Activated T-cell treated with anti-CD3 and anti-CD28 coated beads, Interleukin-2, amount 50 U/mL, for 4 hours (primary cell): ENCODE results near the gene CPXM1. TPM values are rescaled to one million over a fixed set of nuclear protein-coding genes. Genes with fewer than 3 reads are reported as not detected.
"Not testable (repeated sequence)": the region's sequence is repeated elsewhere in the genome, so short reads cannot be mapped to it uniquely, and the experiment has no call there.

Experiments used
- ATAC-seq, 2 donors: fragments of 200-7000 bp; cut with Tn5 transposase; one replicate each; pipeline ENCODE4 v1.10.0; 2021
- DNase-seq: peaks from one replicate; pipeline ENCODE4 v3.0.0-alpha.2; 2020
- H3K27me3 Mint-ChIP-seq: one replicate; pipeline ENCODE4 v1.8.0; 2021; ENCODE audit warnings: low read depth, mixed read lengths
- H3K36me3 Mint-ChIP-seq: one replicate; pipeline ENCODE4 v1.8.0; 2022; ENCODE audit warnings: mixed read lengths; ENCODE audit not compliant: insufficient read depth
- H3K4me1 Mint-ChIP-seq: one replicate; pipeline ENCODE4 v1.8.0; 2021; ENCODE audit warnings: low read depth, mixed read lengths
- H3K4me3 Mint-ChIP-seq: one replicate; pipeline ENCODE4 v1.8.0; 2021; ENCODE audit warnings: mild to moderate bottlenecking, moderate library complexity, mixed read lengths
- H3K9me3 Mint-ChIP-seq: one replicate; pipeline ENCODE4 v1.8.0; 2021; ENCODE audit warnings: mixed read lengths
- total RNA-seq, 3 donors: library from RNA; stranded (reverse); gene quantifications; one replicate each; pipeline ENCODE4 v1.2.1, GENCODE V29; 2021

Gene CPXM1
- total RNA-seq, 3 donors from 2014 or later, result 0.95 to 3.8 (median 0.98) TPM

DNA sequence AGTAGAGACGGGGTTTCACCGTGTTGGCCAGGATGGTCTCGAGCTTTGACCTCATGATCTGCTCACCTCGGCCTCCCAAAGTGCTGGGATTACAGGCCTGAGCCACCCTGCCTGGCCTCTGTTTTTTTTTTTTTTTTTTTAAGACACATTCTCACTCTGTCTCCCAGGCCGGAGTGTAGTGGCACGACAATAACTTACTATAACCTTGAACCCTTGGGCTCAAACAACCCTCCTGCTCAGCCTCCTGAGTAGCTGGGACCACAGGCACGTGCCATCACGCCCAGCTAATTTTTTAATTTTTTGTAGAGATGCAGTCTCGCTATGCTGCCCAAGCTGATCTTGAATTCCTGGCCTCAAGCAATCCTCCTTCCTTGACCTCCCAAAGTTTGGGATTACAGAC, 26.6 kb downstream of the CPXM1 start:
- Mint-ChIP-seq H3K9me3 (no peaks in the 10 kb centered on the region), H3K27me3 (peaks cover 13% of the 10 kb centered on the region), H3K36me3 (no peaks in the 10 kb centered on the region), H3K4me1 (peaks cover 4% of the 10 kb centered on the region), H3K4me3 (no peak overlapping the region)
- ATAC-seq (no peak), DNase-seq (no peak)

- no peaks in the 10 kb centered on the region for H3K9me3 Mint-ChIP-seq
- ATAC-seq (no peak), DNase-seq (no peak)
- peaks cover 4% of the 10 kb centered on the region for H3K4me1 Mint-ChIP-seq
- H3K4me3 Mint-ChIP-seq, result no peak overlapping the region
- no peaks in the 10 kb centered on the region for H3K36me3 Mint-ChIP-seq
- H3K27me3 Mint-ChIP-seq, result peaks cover 25% of the 10 kb centered on the region
Measured at GRCh38 chr20:2771631-2772080, 28.8 kb downstream of the CPXM1 start.

DNA sequence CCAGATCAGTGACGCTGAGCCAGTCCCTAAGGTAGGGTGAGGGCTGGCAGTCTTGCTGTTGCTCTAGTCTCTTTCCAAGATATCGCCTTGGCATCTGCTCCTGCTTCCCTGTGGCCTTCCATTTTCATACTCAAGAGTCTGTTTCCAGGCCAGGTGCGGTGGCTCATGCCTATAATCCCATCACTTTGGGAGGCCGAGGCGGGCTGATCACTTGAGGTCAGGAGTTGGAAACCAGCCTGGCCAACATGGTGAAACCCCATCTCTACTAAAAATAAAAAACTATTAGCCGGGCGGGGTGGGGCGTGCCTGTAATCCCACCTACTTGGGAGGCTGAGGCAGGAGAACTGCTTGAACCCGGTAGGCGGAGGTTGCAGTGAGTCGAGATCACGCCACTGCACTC, 30.3 kb downstream of the CPXM1 start:
- ATAC-seq, H3K4me3 Mint-ChIP-seq, H3K36me3 Mint-ChIP-seq, H3K9me3 Mint-ChIP-seq, H3K4me1 Mint-ChIP-seq, DNase-seq: not testable (repeated sequence)
- peaks cover 25% of the 10 kb centered on the region for H3K27me3 Mint-ChIP-seq

DNA sequence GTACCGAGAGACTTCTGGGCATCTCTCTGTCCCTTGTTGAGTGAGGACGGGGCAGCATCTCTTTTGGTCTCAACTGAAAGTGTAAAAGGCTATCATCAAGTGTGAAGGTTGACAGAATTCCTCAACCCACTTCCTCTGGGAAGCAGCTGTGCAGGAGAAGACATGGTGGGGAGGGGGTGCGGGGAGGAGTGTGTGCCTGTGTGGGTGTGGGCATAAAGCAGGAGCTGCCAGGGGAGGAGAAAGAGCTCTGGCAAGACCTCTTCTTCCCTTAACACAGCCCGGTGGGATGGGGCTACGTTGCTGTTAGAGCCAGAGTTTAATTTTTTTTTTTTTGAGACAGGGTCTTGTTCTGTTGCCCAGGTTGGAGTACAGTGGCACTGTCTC, 31.8 kb downstream of the CPXM1 start:
- ATAC-seq (no peak), DNase-seq (no peak)
- H3K9me3 Mint-ChIP-seq, result no peaks in the 10 kb centered on the region
- H3K27me3 Mint-ChIP-seq, result peaks cover 25% of the 10 kb centered on the region
- H3K36me3 Mint-ChIP-seq, result no peaks in the 10 kb centered on the region
- no peak overlapping the region for H3K4me3 Mint-ChIP-seq
- peaks cover 4% of the 10 kb centered on the region for H3K4me1 Mint-ChIP-seq

- DNase-seq, result no peak
- Mint-ChIP-seq H3K36me3 (no peaks in the 10 kb centered on the region), H3K27me3 (peaks cover 25% of the 10 kb centered on the region), H3K4me3 (no peak overlapping the region), H3K4me1 (peaks cover 4% of the 10 kb centered on the region), H3K9me3 (no peaks in the 10 kb centered on the region)
- no peak for ATAC-seq
Measured at GRCh38 chr20:2767768-2768631, 32.4 kb downstream of the CPXM1 start.

DNA sequence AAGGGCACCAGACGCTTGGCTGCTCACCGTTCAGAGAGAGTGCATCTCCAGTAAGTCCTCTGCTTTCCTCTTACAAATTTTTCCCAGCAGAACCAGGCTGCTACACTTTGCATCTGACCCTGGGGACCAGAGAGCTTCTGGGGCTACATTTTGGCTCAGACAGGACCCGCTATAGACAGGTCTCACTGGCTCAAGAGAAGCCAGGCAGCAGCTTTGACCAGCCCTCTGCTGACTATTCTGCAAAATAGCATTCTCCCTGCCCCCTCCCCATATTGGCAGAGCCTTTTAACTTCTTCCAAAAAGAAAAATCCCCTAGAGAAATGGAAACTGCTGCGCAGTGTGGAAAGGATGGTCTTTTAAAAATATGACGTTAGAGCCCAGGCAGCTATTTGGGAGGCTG, 37.2 kb downstream of the CPXM1 start:
- Mint-ChIP-seq H3K27me3 (peaks cover 14% of the 10 kb centered on the region), H3K36me3 (no peaks in the 10 kb centered on the region), H3K9me3 (no peaks in the 10 kb centered on the region), H3K4me3 (no peak overlapping the region), H3K4me1 (no peaks in the 10 kb centered on the region)
- DNase-seq, result no peak
- no peak for ATAC-seq

- H3K9me3 Mint-ChIP-seq, result no peaks in the 10 kb centered on the region
- ATAC-seq (no peak), DNase-seq (no peak)
- H3K27me3 Mint-ChIP-seq, result peaks cover 12% of the 10 kb centered on the region
- no peak overlapping the region for H3K4me3 Mint-ChIP-seq
- H3K4me1 Mint-ChIP-seq, result no peaks in the 10 kb centered on the region
- H3K36me3 Mint-ChIP-seq, result no peaks in the 10 kb centered on the region
Measured at GRCh38 chr20:2762578-2763131, 37.8 kb downstream of the CPXM1 start.

DNA sequence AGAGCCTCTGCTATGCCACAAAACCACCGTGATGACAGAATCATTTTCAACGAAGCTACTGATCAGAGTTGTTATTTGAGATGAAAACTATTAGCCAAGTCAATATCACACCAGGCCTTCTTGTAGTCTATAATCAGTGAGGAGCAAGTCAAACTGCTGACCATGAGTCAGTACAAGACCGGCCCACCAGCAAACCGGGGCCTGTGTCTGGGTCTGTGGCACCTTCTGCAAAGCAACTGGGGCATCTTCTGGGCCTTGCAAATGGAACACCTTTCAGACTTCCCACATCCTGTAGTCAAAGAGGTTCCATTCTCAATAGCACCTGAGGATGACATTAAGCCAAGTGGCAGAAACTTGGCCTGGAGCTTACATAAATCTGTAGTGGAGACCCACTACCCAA, 38.5 kb downstream of the CPXM1 start:
- H3K27me3 Mint-ChIP-seq, result peaks cover 7% of the 10 kb centered on the region

GRCh38 chr20:2760952-2761305, 39.5 kb downstream of the CPXM1 start:
- Mint-ChIP-seq H3K36me3 (no peaks in the 10 kb centered on the region), H3K4me3 (no peak overlapping the region), H3K9me3 (no peaks in the 10 kb centered on the region), H3K27me3 (peaks cover 15% of the 10 kb centered on the region), H3K4me1 (no peaks in the 10 kb centered on the region)
- ATAC-seq (no peak), DNase-seq (no peak)

More for the DNA sequence above, 38.5 kb downstream of the CPXM1 start:
- ATAC-seq (no peak), DNase-seq (no peak)
- Mint-ChIP-seq H3K36me3 (no peaks in the 10 kb centered on the region), H3K4me3 (no peak overlapping the region), H3K4me1 (no peaks in the 10 kb centered on the region), H3K9me3 (no peaks in the 10 kb centered on the region)

- H3K4me1 Mint-ChIP-seq, result no peaks in the 10 kb centered on the region
- no peak overlapping the region for H3K4me3 Mint-ChIP-seq
- no peaks in the 10 kb centered on the region for H3K9me3 Mint-ChIP-seq
- peaks cover 19% of the 10 kb centered on the region for H3K27me3 Mint-ChIP-seq
- ATAC-seq, result no peak
- H3K36me3 Mint-ChIP-seq, result no peaks in the 10 kb centered on the region
- no peak for DNase-seq
Measured at GRCh38 chr20:2760297-2760951, 40.0 kb downstream of the CPXM1 start.

GRCh38 chr20:2759603-2760296, 40.7 kb downstream of the CPXM1 start:
- Mint-ChIP-seq H3K4me1 (no peaks in the 10 kb centered on the region), H3K4me3 (no peak overlapping the region), H3K27me3 (peaks cover 19% of the 10 kb centered on the region), H3K36me3 (no peaks in the 10 kb centered on the region), H3K9me3 (no peaks in the 10 kb centered on the region)
- no peak for ATAC-seq
- DNase-seq, result no peak

DNA sequence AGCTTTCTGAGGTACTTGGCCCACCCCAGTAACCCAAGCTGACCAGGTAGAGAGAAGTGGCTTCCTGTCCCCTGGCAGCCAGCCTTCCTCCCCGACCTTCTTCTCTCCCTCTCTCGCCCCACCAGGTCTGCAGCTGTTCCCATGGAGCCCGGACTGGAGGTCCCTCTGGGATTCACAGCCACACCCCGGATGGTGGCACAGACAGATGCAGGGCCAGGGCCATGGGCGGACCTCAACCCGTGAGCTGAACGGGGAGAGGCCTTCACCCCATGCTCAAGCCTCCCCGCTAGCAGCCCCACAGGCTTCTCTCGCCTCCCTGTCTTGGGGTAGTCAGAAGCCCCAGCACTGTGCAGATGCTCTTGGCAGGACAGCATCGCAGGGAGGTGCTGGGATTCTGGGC, 41.3 kb downstream of the CPXM1 start:
- Mint-ChIP-seq H3K4me3 (no peak overlapping the region), H3K9me3 (no peaks in the 10 kb centered on the region), H3K27me3 (peaks cover 21% of the 10 kb centered on the region), H3K36me3 (no peaks in the 10 kb centered on the region), H3K4me1 (peaks cover 1% of the 10 kb centered on the region)
- no peak for ATAC-seq
- DNase-seq, result no peak

DNA sequence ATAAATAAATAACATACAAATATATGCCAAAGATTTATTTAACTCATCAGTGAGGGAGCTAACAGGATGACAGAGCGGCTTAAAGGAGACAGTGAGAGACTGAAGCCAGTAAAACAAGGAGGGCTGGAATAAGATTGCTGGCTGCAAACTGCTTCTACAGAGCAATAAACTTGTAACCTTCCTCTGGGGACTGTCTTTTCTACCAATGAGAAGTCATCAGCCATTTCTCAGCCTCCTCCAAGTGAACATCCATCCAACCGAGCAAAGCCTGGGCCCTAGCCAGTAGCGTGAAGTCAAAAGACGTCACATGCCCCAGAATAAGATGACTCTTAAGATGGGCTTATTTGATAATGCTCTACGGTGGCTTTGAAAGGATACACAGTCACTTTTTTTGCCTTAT, 42.5 kb downstream of the CPXM1 start:
- ATAC-seq (no peak), DNase-seq (no peak)
- Mint-ChIP-seq H3K4me3 (no peak overlapping the region), H3K4me1 (peaks cover 8% of the 10 kb centered on the region), H3K36me3 (no peaks in the 10 kb centered on the region), H3K9me3 (no peaks in the 10 kb centered on the region), H3K27me3 (peaks cover 25% of the 10 kb centered on the region)

DNA sequence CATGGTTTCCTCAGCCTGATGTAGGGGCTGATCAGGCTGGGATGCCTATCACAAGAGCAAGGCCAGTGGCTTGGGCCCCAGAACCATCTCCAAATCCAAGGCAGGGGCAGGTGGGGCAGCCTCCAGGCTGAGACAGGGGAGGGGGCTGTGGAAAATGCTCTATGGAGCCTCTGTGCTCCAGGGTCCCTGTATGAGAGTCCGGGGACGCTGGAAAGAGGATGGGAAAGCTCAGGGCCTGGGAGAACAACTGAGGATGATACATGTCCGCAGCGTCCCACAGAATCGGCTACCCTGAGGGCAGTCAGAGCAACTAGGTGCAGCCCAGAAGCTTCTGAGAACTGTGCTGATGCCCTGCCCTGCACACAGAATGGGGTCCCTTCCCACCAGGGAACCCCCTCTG, 43.4 kb downstream of the CPXM1 start:
- no peak for ATAC-seq
- H3K36me3 Mint-ChIP-seq, result no peaks in the 10 kb centered on the region

More for the DNA sequence above, 43.4 kb downstream of the CPXM1 start:
- no peaks in the 10 kb centered on the region for H3K9me3 Mint-ChIP-seq
- no peak for DNase-seq
- peaks cover 27% of the 10 kb centered on the region for H3K27me3 Mint-ChIP-seq
- H3K4me1 Mint-ChIP-seq, result peaks cover 10% of the 10 kb centered on the region
- no peak overlapping the region for H3K4me3 Mint-ChIP-seq
